Measurements from ENCODE around the gene SLC17A5.
"Not testable (repeated sequence)": the region's sequence is repeated elsewhere in the genome, so short reads cannot be mapped to it uniquely, and the experiment has no call there.

Gene SLC17A5

GRCh38 chr6:73579851-73580246 is 73.9 kb downstream of the SLC17A5 start:
- no peak for DNase-seq
- no peak overlapping the region for H3K4me3 Mint-ChIP-seq
- peaks cover 9% of the 10 kb centered on the region for H3K9me3 Mint-ChIP-seq
- peaks cover 23% of the 10 kb centered on the region for H3K4me1 Mint-ChIP-seq
- H3K36me3 Mint-ChIP-seq = peaks cover 5% of the 10 kb centered on the region
- no peaks in the 10 kb centered on the region for H3K27me3 Mint-ChIP-seq
- H3K27ac Mint-ChIP-seq = peak overlapping the region; percentile 91
- CTCF ChIA-PET = interaction anchor here (0.5 to 1.3 kb wide), 5 partner anchors 13 to 64 kb away, joined by 3 to 5 read pairs (median 4); no protein-coding TSS in a partner anchor

- H3K4me3 Mint-ChIP-seq = no peak overlapping the region
These were observed 74.4 kb downstream of the SLC17A5 start for GRCh38 chr6:73579389-73579788.

GRCh38 chr6:73577676-73578075 is 76.1 kb downstream of the SLC17A5 start:
- CTCF ChIA-PET = no interaction called here
- H3K9me3 Mint-ChIP-seq = peaks cover 9% of the 10 kb centered on the region
- no peak overlapping the region for H3K27ac Mint-ChIP-seq
- peaks cover 23% of the 10 kb centered on the region for H3K4me1 Mint-ChIP-seq
- H3K36me3 Mint-ChIP-seq = peaks cover 5% of the 10 kb centered on the region
- no peak overlapping the region for H3K4me3 Mint-ChIP-seq
- no peak for DNase-seq
- H3K27me3 Mint-ChIP-seq = no peaks in the 10 kb centered on the region

More at GRCh38 chr6:73579389-73579788, 74.4 kb downstream of the SLC17A5 start:
- no peak for DNase-seq
- Mint-ChIP-seq H3K4me1 (peaks cover 23% of the 10 kb centered on the region), H3K27ac (peak overlapping the region; percentile 91), H3K27me3 (no peaks in the 10 kb centered on the region), H3K36me3 (peaks cover 5% of the 10 kb centered on the region), H3K9me3 (peaks cover 9% of the 10 kb centered on the region)
- CTCF ChIA-PET = interaction anchor here (0.5 to 1.3 kb wide), 3 partner anchors 31 to 65 kb away, joined by 3 to 5 read pairs (median 4); no protein-coding TSS in a partner anchor

GRCh38 chr6:73572531-73572930 is 81.3 kb downstream of the SLC17A5 start:
- H3K9me3 Mint-ChIP-seq = peaks cover 11% of the 10 kb centered on the region
- H3K4me3 Mint-ChIP-seq, H3K4me1 Mint-ChIP-seq, DNase-seq, CTCF ChIA-PET, H3K27ac Mint-ChIP-seq, H3K36me3 Mint-ChIP-seq, H3K27me3 Mint-ChIP-seq: not testable (repeated sequence)

GRCh38 chr6:73571218-73572181 is 82.3 kb downstream of the SLC17A5 start:
- H3K36me3 Mint-ChIP-seq = not testable (repeated sequence)
- peaks cover 11% of the 10 kb centered on the region for H3K9me3 Mint-ChIP-seq

GRCh38 chr6:73569121-73569520 is 84.7 kb downstream of the SLC17A5 start:
- H3K9me3 Mint-ChIP-seq = peaks cover 3% of the 10 kb centered on the region
- DNase-seq = no peak
- H3K27me3 Mint-ChIP-seq = no peaks in the 10 kb centered on the region
- H3K4me3 Mint-ChIP-seq = no peak overlapping the region
- CTCF ChIA-PET = no interaction called here
- H3K27ac Mint-ChIP-seq = no peak overlapping the region
- H3K36me3 Mint-ChIP-seq = peaks cover 4% of the 10 kb centered on the region
- H3K4me1 Mint-ChIP-seq = peaks cover 6% of the 10 kb centered on the region

More at GRCh38 chr6:73571218-73572181, 82.3 kb downstream of the SLC17A5 start:
- not testable (repeated sequence) for H3K27ac Mint-ChIP-seq, H3K27me3 Mint-ChIP-seq, DNase-seq, H3K4me3 Mint-ChIP-seq, H3K4me1 Mint-ChIP-seq
- CTCF ChIA-PET = interaction anchor here (0.9 kb wide), 1 partner anchor 39 kb away, joined by 3 read pairs; no protein-coding TSS in a partner anchor

GRCh38 chr6:73566954-73567591 is 86.7 kb downstream of the SLC17A5 start:
- CTCF ChIA-PET = no interaction called here
- Mint-ChIP-seq H3K27me3 (no peaks in the 10 kb centered on the region), H3K9me3 (peaks cover 2% of the 10 kb centered on the region), H3K27ac (no peak overlapping the region), H3K4me3 (no peak overlapping the region), H3K36me3 (peaks cover 3% of the 10 kb centered on the region), H3K4me1 (peaks cover 6% of the 10 kb centered on the region)
- DNase-seq = no peak

- DNase-seq, H3K27ac Mint-ChIP-seq, CTCF ChIA-PET, H3K9me3 Mint-ChIP-seq, H3K36me3 Mint-ChIP-seq, H3K4me1 Mint-ChIP-seq, H3K4me3 Mint-ChIP-seq, H3K27me3 Mint-ChIP-seq: not testable (repeated sequence)
These were observed 87.3 kb downstream of the SLC17A5 start for GRCh38 chr6:73566486-73566871.

GRCh38 chr6:73565767-73566485 is 87.9 kb downstream of the SLC17A5 start:
- CTCF ChIA-PET = interaction anchor here (0.8 kb wide), 1 partner anchor 16 kb away, joined by 3 read pairs; no protein-coding TSS in a partner anchor
- Mint-ChIP-seq H3K4me1 (no peaks in the 10 kb centered on the region), H3K27ac (no peak overlapping the region), H3K4me3 (no peak overlapping the region), H3K27me3 (no peaks in the 10 kb centered on the region), H3K36me3 (no peaks in the 10 kb centered on the region), H3K9me3 (no peaks in the 10 kb centered on the region)
- DNase-seq = no peak

- Mint-ChIP-seq H3K4me1 (no peaks in the 10 kb centered on the region), H3K4me3 (no peak overlapping the region), H3K36me3 (no peaks in the 10 kb centered on the region), H3K27me3 (no peaks in the 10 kb centered on the region), H3K9me3 (no peaks in the 10 kb centered on the region), H3K27ac (no peak overlapping the region)
- CTCF ChIA-PET = interaction anchor here (0.8 kb wide), 1 partner anchor 14 kb away, joined by 3 read pairs; no protein-coding TSS in a partner anchor
- DNase-seq = no peak
These were observed 89.0 kb downstream of the SLC17A5 start for GRCh38 chr6:73564578-73565345.

- CTCF ChIA-PET = no interaction called here
- Mint-ChIP-seq H3K36me3 (no peaks in the 10 kb centered on the region), H3K4me1 (no peaks in the 10 kb centered on the region), H3K4me3 (no peak overlapping the region), H3K27me3 (no peaks in the 10 kb centered on the region), H3K27ac (no peak overlapping the region), H3K9me3 (no peaks in the 10 kb centered on the region)
- no peak for DNase-seq
These were observed 91.2 kb downstream of the SLC17A5 start for GRCh38 chr6:73562558-73562957.

GRCh38 chr6:73560853-73561407 is 92.9 kb downstream of the SLC17A5 start:
- Mint-ChIP-seq H3K9me3 (no peaks in the 10 kb centered on the region), H3K4me1 (peaks cover 2% of the 10 kb centered on the region), H3K4me3 (no peak overlapping the region), H3K27me3 (no peaks in the 10 kb centered on the region), H3K36me3 (no peaks in the 10 kb centered on the region), H3K27ac (no peak overlapping the region)
- no peak for DNase-seq
- CTCF ChIA-PET = no interaction called here

- no peak overlapping the region for H3K4me3 Mint-ChIP-seq
- H3K4me1 Mint-ChIP-seq = peaks cover 2% of the 10 kb centered on the region
- H3K27me3 Mint-ChIP-seq = no peaks in the 10 kb centered on the region
- no peaks in the 10 kb centered on the region for H3K9me3 Mint-ChIP-seq
- no peak for DNase-seq
- CTCF ChIA-PET = no interaction called here
- no peak overlapping the region for H3K27ac Mint-ChIP-seq
- H3K36me3 Mint-ChIP-seq = no peaks in the 10 kb centered on the region
These were observed 93.5 kb downstream of the SLC17A5 start for GRCh38 chr6:73560182-73560732.

Data from activated naive CD4-positive, alpha-beta T cell treated with anti-CD3 and anti-CD28 coated beads, Interleukin-2, amount 10 ng/mL, durations not matched to agents 7 days and 5 days (primary cell).